Progenitor cell of endocrine pancreas (in vitro differentiated cells): ENCODE data around the gene TPH1. TPM values are rescaled to one million over a fixed set of nuclear protein-coding genes. Genes with fewer than 3 reads are reported as not detected.
A peak's percentile ranks its signal among the peaks of the same experiment; 100 is the strongest.

Experiments used
- DNase-seq: peaks from one replicate; pipeline ENCODE4 v3.0.0; 2021; ENCODE audit warnings: low spot score; ENCODE audit not compliant: unreplicated experiment
- H3K27ac Mint-ChIP-seq: 2 replicates; pipeline ENCODE4 v1.8.0; 2021; ENCODE audit warnings: mild to moderate bottlenecking, moderate library complexity, mixed read lengths
- H3K27me3 Mint-ChIP-seq: 2 replicates; pipeline ENCODE4 v1.8.0; 2021; ENCODE audit warnings: mixed read lengths
- H3K36me3 Mint-ChIP-seq: 2 replicates; pipeline ENCODE4 v1.8.0; 2022; ENCODE audit warnings: mixed read lengths; ENCODE audit not compliant: insufficient read depth
- H3K4me1 Mint-ChIP-seq: 2 replicates; pipeline ENCODE4 v1.8.0; 2021; ENCODE audit warnings: low read depth, mixed read lengths
- H3K4me3 Mint-ChIP-seq: 2 replicates; pipeline ENCODE4 v1.8.0; 2021; ENCODE audit warnings: low read depth, mild to moderate bottlenecking, moderate library complexity, mixed read lengths
- H3K9me3 Mint-ChIP-seq: 2 replicates; pipeline ENCODE4 v1.8.0; 2021; ENCODE audit warnings: low read depth, mixed read lengths
- long read RNA-seq: library from polyadenylated mRNA; unstranded; transcript quantifications from one replicate; pipeline ENCODE4 v2.0.0, GENCODE V29; 2020
- total RNA-seq: library from RNA; stranded (reverse); gene quantifications from 2 replicates; pipeline ENCODE4 v1.2.1, GENCODE V29; 2021
- TF ChIP-seq, protein P1 (sequence below): fragments of 200-600 bp; sonication (generic); IDR thresholded peaks from one replicate; pipeline ENCODE4 v1.5.0; 2021; ENCODE audit warnings: antibody characterized with exemption, mild to moderate bottlenecking; ENCODE audit not compliant: unreplicated experiment

The TPH1 gene
- total RNA-seq = 0.50 and 0.64 TPM in 2 replicates
- long read RNA-seq = 0 reads

DNA sequence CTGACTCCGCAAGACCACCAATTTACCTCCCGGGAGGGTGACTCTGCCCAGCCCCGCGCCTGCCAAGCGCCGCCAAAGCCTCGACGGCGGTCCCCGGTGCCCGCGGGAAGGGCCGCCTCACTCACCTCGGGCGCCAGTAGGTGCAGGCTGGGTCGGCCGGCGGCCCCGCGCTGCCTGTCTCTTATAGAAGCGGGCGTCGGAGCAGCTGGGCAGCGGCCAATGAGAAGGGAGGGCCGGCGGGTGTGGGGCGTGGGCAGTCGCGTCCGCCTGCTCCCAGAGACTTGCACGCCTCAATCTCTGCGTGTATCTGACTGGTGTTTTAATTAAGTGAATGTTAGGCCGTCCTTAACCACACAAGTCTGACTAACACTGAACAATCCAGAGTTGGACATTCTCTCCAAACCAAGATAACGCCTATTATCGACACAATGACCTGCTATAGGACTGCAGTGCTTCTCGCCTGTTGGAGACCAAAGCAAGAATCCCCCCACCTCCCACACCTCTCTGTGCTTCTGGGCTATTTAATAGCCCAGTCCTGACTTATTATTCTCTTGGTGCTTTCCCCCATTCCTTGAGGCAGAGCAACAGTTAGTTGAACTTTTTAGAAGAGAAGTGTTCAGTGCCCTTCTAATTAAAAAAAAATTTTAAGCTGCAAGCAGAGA is at the start of gene TPH1:
TPH1 (minus strand) TSS at position 154 of the 662 bp plus-strand sequence. CDS start 5,507 bp downstream, outside the sequence.
- no peaks in the 10 kb centered on the region for H3K4me1 Mint-ChIP-seq
- H3K9me3 Mint-ChIP-seq = peaks cover 7% of the 10 kb centered on the region
- peaks cover 72% of the 10 kb centered on the region for H3K27me3 Mint-ChIP-seq
- TF ChIP-seq, protein P1, sequence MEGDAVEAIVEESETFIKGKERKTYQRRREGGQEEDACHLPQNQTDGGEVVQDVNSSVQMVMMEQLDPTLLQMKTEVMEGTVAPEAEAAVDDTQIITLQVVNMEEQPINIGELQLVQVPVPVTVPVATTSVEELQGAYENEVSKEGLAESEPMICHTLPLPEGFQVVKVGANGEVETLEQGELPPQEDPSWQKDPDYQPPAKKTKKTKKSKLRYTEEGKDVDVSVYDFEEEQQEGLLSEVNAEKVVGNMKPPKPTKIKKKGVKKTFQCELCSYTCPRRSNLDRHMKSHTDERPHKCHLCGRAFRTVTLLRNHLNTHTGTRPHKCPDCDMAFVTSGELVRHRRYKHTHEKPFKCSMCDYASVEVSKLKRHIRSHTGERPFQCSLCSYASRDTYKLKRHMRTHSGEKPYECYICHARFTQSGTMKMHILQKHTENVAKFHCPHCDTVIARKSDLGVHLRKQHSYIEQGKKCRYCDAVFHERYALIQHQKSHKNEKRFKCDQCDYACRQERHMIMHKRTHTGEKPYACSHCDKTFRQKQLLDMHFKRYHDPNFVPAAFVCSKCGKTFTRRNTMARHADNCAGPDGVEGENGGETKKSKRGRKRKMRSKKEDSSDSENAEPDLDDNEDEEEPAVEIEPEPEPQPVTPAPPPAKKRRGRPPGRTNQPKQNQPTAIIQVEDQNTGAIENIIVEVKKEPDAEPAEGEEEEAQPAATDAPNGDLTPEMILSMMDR = no peak
- peak within 1 kb of the TSS; percentile 12 for H3K4me3 Mint-ChIP-seq
- H3K36me3 Mint-ChIP-seq = no peaks in the 10 kb centered on the region
- H3K27ac Mint-ChIP-seq = no peak within 1 kb of the TSS
- DNase-seq = peak; percentile 27

DNA sequence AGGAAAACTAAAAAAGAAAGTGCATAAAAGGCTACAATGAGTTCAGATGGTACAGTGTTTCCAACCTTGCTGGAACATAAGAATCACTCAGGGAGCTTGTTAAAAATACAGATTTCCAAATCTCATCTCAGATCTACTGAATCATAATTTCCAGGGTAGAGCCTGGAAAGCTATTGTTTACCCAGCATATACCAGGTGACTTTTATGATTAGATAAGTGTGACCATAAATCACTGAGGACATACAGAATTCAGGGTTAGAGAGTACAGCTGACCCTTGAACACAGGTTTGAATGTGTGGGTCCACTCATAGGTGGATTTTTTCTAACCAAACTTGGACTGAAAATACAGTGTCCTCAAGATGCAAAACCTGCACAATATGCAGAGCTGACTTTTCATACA is 47.9 kb upstream of the TPH1 start:
- Mint-ChIP-seq H3K4me3 (no peak overlapping the region), H3K27me3 (no peaks in the 10 kb centered on the region), H3K36me3 (peaks cover 17% of the 10 kb centered on the region), H3K9me3 (no peaks in the 10 kb centered on the region), H3K4me1 (no peaks in the 10 kb centered on the region), H3K27ac (no peak overlapping the region)
- TF ChIP-seq, protein P1 = no peak
- DNase-seq = no peak

DNA sequence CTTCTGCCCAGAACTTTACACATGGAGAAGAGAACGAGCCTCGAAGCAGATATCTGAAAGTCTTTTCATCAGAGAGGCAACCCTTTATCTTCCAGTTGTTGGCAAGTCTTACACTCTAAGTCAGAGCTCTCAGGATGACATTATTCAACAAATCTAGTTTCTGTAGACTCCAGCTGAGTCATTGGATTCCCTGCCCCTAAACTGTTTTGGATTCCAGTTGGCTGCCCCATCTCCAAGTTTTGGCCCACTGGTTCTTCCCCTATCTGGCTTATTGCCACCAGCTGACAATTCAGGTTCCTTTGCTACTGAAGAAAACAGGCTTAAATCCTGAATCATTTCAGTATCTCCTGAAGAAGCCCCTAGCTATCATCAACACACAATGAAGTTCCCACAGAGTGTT is 45.7 kb upstream of the TPH1 start:
- H3K4me3 Mint-ChIP-seq = no peak overlapping the region
- TF ChIP-seq, protein P1 = no peak
- H3K27me3 Mint-ChIP-seq = no peaks in the 10 kb centered on the region
- no peaks in the 10 kb centered on the region for H3K9me3 Mint-ChIP-seq
- no peaks in the 10 kb centered on the region for H3K4me1 Mint-ChIP-seq
- DNase-seq = no peak
- H3K36me3 Mint-ChIP-seq = peaks cover 25% of the 10 kb centered on the region
- no peak overlapping the region for H3K27ac Mint-ChIP-seq

DNA sequence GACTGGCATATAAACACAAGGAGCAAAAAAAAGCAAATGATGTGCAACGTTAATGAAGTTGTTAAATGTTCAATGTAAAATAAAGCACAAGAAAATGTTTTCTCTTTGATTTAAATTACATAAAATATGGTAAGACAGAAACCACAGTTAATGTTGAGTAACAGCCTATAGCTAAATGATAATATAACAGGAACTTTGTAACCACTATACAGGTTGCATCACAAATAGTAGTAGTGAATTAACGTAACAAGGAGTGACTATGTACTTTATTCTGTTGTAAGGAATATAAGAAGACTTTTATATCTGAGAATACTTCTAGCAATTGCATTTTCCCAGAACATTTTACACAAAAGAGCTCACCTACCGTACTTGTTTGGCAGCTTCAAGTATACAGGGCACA is 42.9 kb upstream of the TPH1 start:
- no peaks in the 10 kb centered on the region for H3K4me1 Mint-ChIP-seq
- DNase-seq = no peak
- H3K9me3 Mint-ChIP-seq = no peaks in the 10 kb centered on the region
- H3K27me3 Mint-ChIP-seq = no peaks in the 10 kb centered on the region
- no peak overlapping the region for H3K27ac Mint-ChIP-seq
- H3K36me3 Mint-ChIP-seq = peaks cover 21% of the 10 kb centered on the region
- TF ChIP-seq, protein P1 = no peak
- H3K4me3 Mint-ChIP-seq = no peak overlapping the region

DNA sequence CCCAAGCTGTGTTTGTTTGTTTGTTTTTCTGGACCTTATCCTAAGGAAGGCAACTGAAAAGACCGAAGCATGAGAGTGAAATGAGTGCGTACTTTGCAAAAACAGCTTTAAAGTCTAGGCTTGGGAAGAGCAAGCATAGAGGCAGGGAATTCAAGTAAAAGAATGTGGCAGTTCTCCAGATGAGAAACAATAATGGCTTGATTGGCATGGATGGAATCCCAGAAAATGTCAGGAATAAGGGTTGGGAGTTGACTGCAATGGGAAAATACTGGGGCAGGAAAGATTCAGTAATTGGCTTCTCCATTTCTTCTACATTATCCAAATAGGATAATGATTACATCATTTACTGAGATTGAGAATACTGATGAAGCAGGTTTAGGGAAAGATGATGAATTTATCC is 42.3 kb upstream of the TPH1 start:
- TF ChIP-seq, protein P1 = no peak
- Mint-ChIP-seq H3K27me3 (no peaks in the 10 kb centered on the region), H3K4me3 (no peak overlapping the region), H3K36me3 (peaks cover 20% of the 10 kb centered on the region), H3K9me3 (no peaks in the 10 kb centered on the region), H3K27ac (no peak overlapping the region), H3K4me1 (no peaks in the 10 kb centered on the region)
- no peak for DNase-seq
